Gastrocnemius medialis (tissue), 4 donors: ENCODE data around the gene CREBBP.

ENCODE experiments used
- CTCF ChIP-seq, 5 experiments: fragments of 450-650 bp in 3 of 5; fragments of 200-600 bp in 2 of 5; sonication (generic) in 2 of 5; IDR thresholded peaks in 4 of 5; conservative IDR thresholded peaks in 1 of 5; 1 replicate in 4 of 5; 2 replicates in 1 of 5; pipeline ENCODE4 v1.5.1; 2016 to 2019; ENCODE audit warnings: antibody characterized with exemption in 5 of 5, mild to moderate bottlenecking in 3 of 5, moderate library complexity in 3 of 5
- POLR2A ChIP-seq, 2 donors: fragments of 450-650 bp; IDR thresholded peaks; one replicate each; pipeline ENCODE4 v1.6.1; 2017; ENCODE audit warnings: antibody characterized with exemption in 2 of 2, mild to moderate bottlenecking in 2 of 2, moderate library complexity in 2 of 2

DNA sequence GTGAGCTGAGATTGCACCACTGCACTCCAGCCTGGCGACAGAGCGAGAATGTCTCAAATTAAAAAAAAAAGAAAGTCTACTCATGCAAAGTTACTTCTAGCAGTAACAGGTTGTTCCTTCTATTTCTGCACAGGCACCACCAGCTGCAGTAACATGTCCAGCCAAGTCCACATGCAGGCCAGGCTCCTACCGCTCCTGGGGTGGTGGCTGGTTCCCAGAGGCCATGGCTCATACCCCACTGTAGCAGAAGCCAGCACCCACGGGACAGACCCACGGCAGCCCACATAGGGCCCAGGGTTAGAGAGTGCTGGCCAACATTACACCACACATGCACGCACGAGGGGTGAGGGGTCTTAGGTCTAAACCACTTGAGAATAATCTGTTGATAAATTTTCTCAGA is 136.5 kb downstream of the CREBBP start:
- TF ChIP-seq CTCF (IDR thresholded peaks at IDR 0.05 in 4 of 5, conservative IDR thresholded peaks at IDR 0.05 in 1 of 5) (no peak), POLR2A (IDR thresholded peaks at IDR 0.05) (no peak)
